HFFc6 (cell line): ENCODE measurements around the gene ATXN7. TPM values are rescaled to one million over a fixed set of nuclear protein-coding genes. Genes with fewer than 3 reads are reported as not detected.
A peak's percentile ranks its signal among the peaks of the same experiment; 100 is the strongest.

ENCODE experiments used
- DNase-seq: peaks from one replicate; pipeline ENCODE4 v3.0.0-alpha.2; 2018
- H3K27ac Mint-ChIP-seq: 2 replicates; pipeline ENCODE4 v1.8.0; 2020; ENCODE audit warnings: mild to moderate bottlenecking, mixed read lengths
- H3K27me3 Mint-ChIP-seq: 2 replicates; pipeline ENCODE4 v1.8.0; 2021; ENCODE audit warnings: mild to moderate bottlenecking, moderate library complexity, mixed read lengths; ENCODE audit not compliant: insufficient read depth
- H3K36me3 Mint-ChIP-seq: 2 replicates; pipeline ENCODE4 v1.8.0; 2021; ENCODE audit warnings: low read depth, mixed read lengths
- H3K4me1 Mint-ChIP-seq: 2 replicates; pipeline ENCODE4 v1.8.0; 2020; ENCODE audit warnings: low read depth, mixed read lengths
- H3K4me3 Mint-ChIP-seq: 2 replicates; pipeline ENCODE4 v1.8.0; 2020; ENCODE audit warnings: mild to moderate bottlenecking, moderate library complexity, mixed read lengths
- H3K9me3 Mint-ChIP-seq: 2 replicates; pipeline ENCODE4 v1.8.0; 2020; ENCODE audit warnings: mild to moderate bottlenecking, mixed read lengths
- total RNA-seq, 6 experiments: library from RNA; stranded (reverse); fragmentation: NEBNext Ultra II Directional; extraction: Animal tissue kit (Norgen Biotek cat#: 25700); gene quantifications; 2 replicates in 1 of 6; 3 replicates in 5 of 6; pipeline ENCODE4 v1.2.3, GENCODE V29; 2021
- TF ChIP-seq, protein P1 (sequence below): fragments of 200-600 bp; sonication (generic); IDR thresholded peaks from 2 replicates; pipeline ENCODE4 v1.5.0; 2021; ENCODE audit warnings: antibody characterized with exemption, mild to moderate bottlenecking

ATXN7 gene
- total RNA-seq, 6 experiments from 2014 or later: 11.5 to 18.4 (median 15.2) TPM

DNA sequence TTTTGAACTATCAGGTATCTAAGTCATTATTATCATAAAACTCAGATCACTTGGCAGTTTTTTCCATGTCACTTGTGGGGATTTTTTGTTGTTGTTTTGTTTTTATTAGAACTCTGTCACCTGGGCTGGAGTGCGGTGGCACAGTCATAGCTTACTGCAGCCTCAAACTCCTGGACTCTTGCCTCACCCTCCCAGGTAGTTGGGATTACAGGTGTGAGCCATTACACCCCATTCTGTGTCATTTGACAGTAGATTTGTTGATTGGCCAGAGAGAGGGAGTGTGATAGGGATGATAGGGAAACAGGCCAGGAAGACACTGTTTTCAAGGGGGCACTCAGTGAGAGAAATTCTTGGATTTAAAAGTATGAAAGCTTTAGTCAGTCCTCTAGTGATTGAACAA, 103.2 kb downstream of the ATXN7 start:
- no peak overlapping the region for H3K4me3 Mint-ChIP-seq
- H3K27ac Mint-ChIP-seq: no peak overlapping the region
- no peaks in the 10 kb centered on the region for H3K36me3 Mint-ChIP-seq
- peaks cover 77% of the 10 kb centered on the region for H3K4me1 Mint-ChIP-seq
- no peaks in the 10 kb centered on the region for H3K27me3 Mint-ChIP-seq
- no peaks in the 10 kb centered on the region for H3K9me3 Mint-ChIP-seq
- TF ChIP-seq, protein P1, sequence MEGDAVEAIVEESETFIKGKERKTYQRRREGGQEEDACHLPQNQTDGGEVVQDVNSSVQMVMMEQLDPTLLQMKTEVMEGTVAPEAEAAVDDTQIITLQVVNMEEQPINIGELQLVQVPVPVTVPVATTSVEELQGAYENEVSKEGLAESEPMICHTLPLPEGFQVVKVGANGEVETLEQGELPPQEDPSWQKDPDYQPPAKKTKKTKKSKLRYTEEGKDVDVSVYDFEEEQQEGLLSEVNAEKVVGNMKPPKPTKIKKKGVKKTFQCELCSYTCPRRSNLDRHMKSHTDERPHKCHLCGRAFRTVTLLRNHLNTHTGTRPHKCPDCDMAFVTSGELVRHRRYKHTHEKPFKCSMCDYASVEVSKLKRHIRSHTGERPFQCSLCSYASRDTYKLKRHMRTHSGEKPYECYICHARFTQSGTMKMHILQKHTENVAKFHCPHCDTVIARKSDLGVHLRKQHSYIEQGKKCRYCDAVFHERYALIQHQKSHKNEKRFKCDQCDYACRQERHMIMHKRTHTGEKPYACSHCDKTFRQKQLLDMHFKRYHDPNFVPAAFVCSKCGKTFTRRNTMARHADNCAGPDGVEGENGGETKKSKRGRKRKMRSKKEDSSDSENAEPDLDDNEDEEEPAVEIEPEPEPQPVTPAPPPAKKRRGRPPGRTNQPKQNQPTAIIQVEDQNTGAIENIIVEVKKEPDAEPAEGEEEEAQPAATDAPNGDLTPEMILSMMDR: no peak
- no peak for DNase-seq

DNA sequence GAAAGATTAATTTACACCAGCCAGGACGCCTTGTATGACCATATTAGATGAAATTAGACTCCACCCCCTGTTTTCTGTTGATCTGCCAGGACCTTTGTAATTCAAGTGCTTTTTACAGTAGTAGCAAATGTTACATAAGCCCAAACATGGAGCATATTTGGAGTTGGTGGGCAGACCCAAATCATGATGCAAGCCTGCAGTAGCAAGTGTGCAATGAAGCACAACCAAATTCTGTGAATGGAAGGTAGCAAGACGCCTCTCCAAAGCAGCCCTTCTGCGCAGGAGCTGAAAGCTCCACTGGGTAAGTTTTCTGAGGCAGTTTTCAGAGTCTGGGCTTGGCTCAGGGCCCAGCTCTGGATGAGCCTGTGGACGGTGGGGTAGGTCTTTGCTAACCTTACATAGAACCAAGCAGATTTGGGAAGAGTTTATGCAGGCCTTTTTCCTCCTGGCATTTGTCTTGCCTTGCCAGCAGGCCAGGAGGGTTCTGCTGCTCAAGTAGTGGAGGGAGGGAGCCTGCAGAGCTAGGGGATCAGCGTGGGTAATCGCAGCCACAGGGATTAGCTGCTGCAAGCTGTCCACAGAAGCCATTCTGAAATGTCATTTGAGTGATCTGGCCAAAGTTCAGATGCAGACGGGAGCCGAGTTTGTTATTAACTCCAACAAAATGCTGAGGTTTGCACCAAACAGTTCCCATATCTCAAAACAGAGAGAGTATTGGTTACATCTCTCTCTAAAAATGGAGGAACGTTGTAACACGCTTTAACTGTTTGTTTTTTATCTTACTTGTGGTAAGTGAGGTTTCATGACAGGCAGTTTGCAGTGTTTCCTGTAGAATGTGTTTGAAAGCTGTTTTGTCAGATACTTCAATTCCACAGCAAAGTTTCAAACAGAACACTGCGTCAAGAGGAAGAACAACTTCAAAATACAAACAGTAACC, 104.3 kb downstream of the ATXN7 start:
- no peak for DNase-seq
- Mint-ChIP-seq H3K9me3 (no peaks in the 10 kb centered on the region), H3K4me1 (peaks cover 87% of the 10 kb centered on the region), H3K36me3 (no peaks in the 10 kb centered on the region), H3K4me3 (peak overlapping the region; percentile 56), H3K27me3 (no peaks in the 10 kb centered on the region), H3K27ac (peak overlapping the region; percentile 39; the same call in 1 of the 2 replicates)
- TF ChIP-seq, protein P1: no peak

DNA sequence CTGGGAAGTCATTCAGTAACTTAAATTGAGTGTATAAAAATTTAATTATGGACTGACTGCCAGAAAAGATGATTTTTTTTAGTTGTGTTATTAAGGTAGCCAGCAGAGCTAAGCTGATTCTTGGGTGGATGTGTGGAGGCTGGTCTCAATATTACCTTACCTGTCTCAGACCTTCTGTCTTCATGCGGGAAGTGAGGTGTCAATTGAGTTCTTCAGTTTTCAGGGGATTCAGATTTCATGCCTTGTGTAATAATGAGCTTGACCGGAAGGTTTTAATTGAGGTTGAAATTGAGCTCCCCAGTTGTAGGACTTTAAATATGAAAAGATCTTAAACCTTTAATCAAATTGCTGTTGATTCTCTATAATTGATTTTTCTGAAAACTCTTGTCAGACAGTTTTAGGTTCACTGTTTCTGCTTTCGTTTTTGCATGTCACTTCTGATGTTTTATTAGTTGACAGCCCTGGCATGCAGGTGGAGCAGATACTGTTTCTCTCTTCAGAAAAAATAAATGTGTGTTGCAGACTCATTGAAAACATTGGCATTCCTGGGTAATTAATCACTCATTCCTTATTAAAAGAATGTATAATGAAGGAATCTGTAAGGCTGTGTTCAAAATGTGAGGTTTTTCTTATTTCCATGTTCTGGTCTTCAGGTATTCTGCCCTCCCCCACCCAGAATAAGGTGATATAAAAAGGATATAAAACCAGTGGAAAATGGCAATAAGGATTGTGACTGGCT, 105.1 kb downstream of the ATXN7 start:
- Mint-ChIP-seq H3K36me3 (peaks cover 6% of the 10 kb centered on the region), H3K27me3 (no peaks in the 10 kb centered on the region), H3K4me3 (peak overlapping the region; percentile 56), H3K27ac (peak overlapping the region; percentile 39), H3K9me3 (no peaks in the 10 kb centered on the region), H3K4me1 (peaks cover 87% of the 10 kb centered on the region)
- TF ChIP-seq, protein P1: no peak
- no peak for DNase-seq

DNA sequence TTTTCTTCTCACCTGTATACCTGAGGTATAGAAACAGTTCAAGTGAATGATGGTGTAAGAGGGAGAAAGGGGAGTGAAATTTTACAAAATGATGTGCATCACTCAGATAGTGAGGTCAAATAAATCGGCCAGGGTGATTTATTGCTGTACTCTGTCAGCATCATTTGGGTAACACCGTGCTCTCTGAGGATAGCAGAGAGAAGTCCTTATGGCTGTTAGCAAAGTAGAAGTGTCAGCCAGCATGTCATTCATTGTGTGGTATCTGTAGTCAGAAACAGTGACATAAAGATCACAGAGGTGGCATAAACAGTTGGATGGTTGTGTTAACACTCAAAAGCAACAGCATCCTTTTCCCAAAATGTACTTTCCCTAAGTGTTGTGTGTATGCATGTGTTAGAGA, 106.2 kb downstream of the ATXN7 start:
- H3K27me3 Mint-ChIP-seq: no peaks in the 10 kb centered on the region
- H3K4me1 Mint-ChIP-seq: peaks cover 76% of the 10 kb centered on the region
- H3K36me3 Mint-ChIP-seq: peaks cover 7% of the 10 kb centered on the region
- DNase-seq: no peak
- TF ChIP-seq, protein P1: no peak
- no peak overlapping the region for H3K4me3 Mint-ChIP-seq
- H3K27ac Mint-ChIP-seq: no peak overlapping the region
- H3K9me3 Mint-ChIP-seq: no peaks in the 10 kb centered on the region

DNA sequence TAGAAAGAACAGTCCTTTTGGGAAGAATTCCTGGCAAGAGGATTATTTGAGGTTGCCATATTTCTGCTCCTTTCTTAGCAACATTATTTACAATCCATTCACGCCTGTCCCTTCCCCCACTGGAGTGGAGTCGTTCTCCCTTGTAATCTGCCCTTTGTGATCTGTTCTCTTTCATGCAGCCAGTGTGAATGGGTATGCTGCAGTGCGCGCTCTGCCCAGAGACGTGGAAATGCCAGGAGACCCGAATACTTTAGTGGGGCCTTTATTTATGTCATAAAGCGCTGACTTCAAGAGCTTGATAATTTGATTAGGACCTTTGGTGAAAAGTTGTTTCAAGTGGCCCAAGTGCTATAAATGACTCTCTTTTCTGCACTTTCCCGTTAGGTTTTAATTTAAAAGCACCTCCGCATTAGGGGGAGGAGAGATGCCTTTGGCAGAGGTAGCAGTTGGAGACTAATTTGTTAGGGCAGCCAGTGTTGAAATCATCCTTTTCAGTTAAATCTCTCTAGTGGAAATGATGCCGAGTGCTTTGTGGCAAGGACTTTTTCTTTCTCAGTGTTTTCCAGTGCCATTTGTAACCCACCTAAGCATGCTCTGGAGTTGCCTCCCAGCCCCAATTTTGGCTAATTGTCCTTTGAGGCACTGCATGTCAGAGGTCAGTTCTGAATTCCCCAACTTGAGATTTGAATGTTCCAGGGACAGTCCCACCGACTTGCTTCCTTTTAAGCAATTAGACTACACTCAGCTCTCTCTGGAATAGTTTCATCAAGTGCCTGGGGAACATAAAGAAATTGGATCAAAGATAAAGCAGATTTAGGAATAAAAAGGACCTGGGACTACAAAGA, 107.2 kb downstream of the ATXN7 start:
- Mint-ChIP-seq H3K27me3 (no peaks in the 10 kb centered on the region), H3K9me3 (no peaks in the 10 kb centered on the region), H3K4me3 (no peak overlapping the region), H3K27ac (peak overlapping the region; percentile 27), H3K36me3 (peaks cover 11% of the 10 kb centered on the region), H3K4me1 (peaks cover 78% of the 10 kb centered on the region)
- no peak for DNase-seq
- TF ChIP-seq, protein P1: no peak
